SW480 (cell line): ENCODE data around the gene NIT1.
"Not testable (repeated sequence)": the region's sequence is repeated elsewhere in the genome, so short reads cannot be mapped to it uniquely, and the experiment has no call there.

ENCODE experiments used
- DNase-seq: peaks from one replicate; pipeline ENCODE4 v3.0.0-alpha.2; 2016; ENCODE audit warnings: low spot score

Gene NIT1

GRCh38 chr1:161113915-161114314 is 4.0 kb upstream of the NIT1 start:
- no peak for DNase-seq

- DNase-seq: no peak
These were observed 3.3 kb upstream of the NIT1 start for GRCh38 chr1:161114556-161114955.

- peak; percentile 93 for DNase-seq
These were observed 2.7 kb upstream of the NIT1 start for GRCh38 chr1:161115132-161115711.

DNA sequence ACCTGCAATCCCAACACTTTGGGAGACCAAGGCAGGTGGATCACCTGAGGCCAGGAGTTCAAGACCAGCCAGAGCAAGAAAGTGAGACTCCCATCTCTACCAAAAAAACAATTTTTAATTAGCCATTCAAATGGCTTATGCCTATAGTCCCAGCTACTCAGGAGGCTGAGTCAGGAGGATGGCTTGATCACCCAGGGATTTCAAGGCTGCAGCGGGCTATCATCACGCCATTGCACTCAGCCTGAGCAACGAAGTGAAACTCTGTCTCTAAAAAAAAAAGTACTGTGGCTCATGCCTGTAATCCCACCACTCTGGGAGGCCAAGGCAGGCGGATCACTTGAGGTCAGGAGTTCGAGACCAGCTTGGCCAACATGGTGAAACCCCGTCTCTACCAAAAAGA is 1.9 kb upstream of the NIT1 start:
- not testable (repeated sequence) for DNase-seq

GRCh38 chr1:161119092-161119903 is 1.4 kb downstream of the NIT1 start:
- peak; percentile 33 for DNase-seq

DNA sequence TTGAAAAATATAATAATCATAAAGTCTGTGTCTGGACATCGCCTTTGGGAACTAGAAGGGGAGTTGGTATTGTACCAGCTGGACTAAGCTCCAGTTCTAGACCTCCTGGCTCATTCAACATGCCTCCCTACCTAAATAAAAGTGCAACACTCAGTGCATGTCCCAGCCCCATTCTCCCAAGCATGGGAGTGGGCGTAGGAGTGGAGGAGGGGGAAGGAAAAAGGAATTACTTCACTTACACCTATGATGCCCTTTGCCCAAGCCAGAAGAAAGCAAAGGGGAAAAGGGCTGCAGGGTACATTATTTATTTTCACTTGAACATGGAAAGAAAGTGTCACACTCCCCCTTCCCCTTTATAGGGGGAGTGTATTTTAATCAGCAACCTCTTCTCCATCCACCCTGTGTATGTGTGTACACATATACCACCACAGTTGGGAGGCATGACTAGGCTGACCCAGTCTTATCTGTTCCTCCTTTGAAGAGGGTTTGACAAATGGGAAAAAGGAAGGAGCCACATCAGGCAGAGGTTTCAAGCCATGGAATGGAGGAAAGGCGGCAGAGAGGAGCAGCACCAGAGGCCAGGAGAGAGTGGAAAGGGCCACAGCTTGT is 3.2 kb downstream of the NIT1 start:
- no peak for DNase-seq

- DNase-seq: no peak
These were observed 3.9 kb downstream of the NIT1 start for GRCh38 chr1:161121834-161122233.

DNA sequence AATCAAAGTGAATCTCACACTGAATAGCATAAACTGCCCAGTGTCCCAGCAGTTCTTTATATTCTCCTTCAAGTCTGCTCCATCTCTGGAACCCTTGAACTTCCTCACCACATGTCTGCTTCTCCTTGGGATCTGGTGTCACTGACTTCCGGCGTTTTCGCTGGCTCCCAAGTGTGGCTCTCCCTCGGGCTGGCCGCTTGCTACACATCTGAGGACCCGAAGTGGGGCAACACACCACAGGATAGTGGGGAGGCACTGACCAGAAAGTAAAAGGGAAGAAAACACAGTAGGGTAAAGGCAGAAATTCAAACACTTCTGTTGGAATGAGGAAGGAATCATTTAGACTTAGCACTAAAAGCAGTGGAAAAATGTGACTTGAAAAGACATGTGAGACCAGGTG is 5.1 kb downstream of the NIT1 start:
- no peak for DNase-seq

DNA sequence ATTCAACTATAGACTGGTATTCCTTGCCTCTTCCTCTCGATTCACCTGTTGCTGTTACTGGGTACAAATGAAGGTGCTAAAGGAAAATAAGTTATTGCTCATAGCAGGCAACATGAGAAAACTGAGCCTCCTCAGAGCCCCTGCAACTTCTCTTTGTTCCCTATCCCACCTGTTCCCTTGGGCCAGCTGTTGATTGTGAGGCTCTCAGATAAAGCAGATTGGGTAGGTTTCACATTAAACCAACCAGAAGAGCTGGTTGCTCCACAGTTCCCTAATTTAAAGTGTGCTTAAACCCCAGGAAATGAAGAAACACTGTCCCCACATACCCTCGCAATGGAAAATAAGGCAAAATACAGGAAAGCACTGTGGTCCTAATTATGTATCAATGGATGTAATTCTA is 9.7 kb downstream of the NIT1 start:
- DNase-seq: no peak

- no peak for DNase-seq
These were observed 10.9 kb downstream of the NIT1 start for GRCh38 chr1:161128591-161129420.

GRCh38 chr1:161130266-161130665 is 12.4 kb downstream of the NIT1 start:
- DNase-seq: no peak

- no peak for DNase-seq
These were observed 13.9 kb downstream of the NIT1 start for GRCh38 chr1:161131523-161132409.

DNA sequence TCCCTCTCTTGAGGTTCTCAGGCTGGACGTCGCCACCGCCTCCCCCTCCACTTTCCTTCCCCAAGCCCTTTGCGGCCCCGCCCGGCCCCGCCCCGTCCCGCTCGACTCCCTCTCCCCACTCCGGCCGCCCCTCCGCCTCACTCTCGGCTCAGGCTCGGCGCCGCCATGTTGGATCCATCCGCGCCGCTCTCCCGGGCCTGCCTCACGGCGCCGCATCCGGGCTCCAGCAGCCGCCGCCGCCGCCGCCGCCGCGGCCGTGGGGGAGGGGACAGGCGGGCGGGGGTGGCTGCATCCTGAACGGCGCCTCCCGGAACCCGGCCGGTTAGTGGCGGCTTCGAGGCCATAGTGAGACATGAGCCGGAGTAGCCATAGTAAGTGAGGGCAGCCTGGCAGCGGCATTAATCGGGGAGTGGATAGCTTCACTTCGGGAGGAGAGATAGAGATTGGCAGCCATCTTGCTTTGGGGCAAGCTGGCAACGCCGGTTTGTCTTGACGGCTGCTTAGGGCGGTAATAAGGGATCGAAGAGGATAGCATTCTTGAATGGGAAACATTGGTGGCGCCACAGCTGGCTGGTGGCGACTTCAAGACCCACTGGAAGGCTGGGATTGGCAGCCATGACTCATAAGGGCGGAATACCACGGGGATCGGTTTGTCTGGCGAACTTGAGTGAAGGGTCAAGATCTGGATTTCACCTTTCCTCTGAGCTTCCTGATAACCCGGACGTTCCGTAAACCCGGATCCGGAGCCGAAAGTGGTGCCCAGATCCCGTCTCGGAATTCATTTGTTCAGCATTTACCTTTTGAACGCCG is 14.7 kb downstream of the NIT1 start, which contains the start of gene DEDD:
Gene DEDD (minus strand): TSS at position 258 of the 810 bp plus-strand sequence. CDS start 8,205 bp downstream, outside the sequence.
- DNase-seq: peak; percentile 98

DNA sequence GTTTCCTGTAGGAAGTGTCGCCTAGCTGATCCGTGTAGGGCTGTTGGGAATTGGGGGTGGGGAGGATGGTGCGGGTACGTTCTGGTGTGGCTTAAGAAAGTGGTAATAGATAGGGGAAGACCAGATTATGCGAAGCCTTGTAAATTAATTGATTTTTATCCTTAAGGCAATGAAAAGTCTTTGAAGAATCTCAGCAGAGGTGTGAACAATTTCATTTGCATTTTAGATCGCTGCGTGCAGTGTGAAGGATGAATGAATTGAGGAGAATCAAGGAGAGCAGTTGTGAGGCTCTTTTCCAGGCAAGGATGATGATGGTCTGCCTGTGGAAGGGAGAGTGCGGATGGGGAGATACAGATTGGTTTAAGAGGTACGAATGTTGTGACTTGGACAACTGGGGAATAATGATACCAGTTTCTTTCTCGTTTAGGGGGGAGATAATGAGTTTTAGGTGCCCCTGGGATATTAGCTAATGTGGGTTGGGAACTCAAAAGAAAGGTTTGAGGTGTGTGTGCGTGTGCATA is 15.4 kb downstream of the NIT1 start:
- DNase-seq: peak; percentile 36

DNA sequence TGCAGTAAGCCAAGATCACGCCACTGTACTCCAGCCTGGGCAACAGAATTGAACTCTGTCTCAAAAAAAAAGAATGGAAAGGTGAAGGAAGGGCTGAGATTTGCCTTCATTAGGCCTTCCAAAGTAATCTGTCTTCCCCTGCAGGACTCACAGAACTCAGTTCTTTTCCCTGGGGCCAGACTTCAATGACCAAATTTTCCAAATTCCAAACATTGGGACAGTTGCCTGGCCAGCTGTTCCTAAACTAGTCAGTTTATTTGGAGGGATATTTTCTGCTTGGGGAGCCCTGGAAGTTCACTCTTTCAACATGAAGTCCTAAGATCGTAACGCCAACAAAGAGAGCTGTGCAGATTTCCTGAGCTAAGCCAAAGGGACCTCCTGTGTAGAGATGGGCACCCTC is 20.0 kb downstream of the NIT1 start:
- DNase-seq: no peak

- DNase-seq: no peak
These were observed 20.5 kb downstream of the NIT1 start for GRCh38 chr1:161138431-161138830.

DNA sequence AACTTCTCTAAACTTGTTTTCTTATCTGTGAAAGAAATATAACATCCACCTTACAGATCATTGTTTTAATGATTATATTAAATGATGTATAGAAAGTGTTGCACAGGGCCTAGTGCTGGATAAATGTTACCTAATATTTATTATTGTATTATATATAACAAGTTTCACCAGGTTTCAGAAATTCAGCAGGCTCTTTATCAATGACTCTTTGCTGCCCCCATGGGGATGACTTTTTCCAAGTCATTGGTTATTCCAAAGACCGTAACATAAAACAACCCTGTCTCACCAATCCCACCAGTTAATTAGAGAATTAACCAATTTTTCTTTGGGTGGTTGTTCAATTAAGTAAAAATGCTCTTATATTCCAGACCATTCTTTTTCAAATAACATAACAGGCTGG is 21.9 kb downstream of the NIT1 start:
- peak; percentile 32 for DNase-seq

DNA sequence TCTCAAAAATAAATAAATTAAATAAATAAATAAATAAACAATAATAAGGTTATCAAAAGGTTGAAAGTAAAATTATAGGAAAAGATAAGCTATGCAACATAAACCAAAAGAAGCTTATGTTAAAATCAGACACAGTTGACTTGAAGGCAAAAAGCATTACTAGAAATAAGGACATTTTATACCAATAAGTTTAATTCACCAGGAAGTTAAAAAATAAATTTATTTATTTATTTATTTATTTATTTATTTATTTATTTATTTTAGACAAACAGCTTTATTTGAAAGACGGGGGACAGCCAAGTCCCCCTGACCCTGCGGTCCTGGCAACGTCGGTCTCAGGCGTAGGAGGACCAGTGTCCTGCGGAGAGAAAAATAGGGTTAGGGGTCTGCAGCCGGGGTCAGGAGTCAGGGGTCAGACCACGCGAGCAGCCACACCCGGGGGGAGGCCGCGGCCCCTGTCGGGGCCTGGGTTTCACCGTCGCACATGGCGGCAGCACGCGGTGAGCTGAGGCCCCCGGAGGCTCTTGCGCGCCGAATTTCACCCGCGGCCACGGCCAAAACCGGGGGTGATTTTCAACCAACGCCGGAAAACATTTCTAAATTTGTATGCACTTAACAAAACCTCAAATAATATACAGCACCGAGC is 23.0 kb downstream of the NIT1 start:
- no peak for DNase-seq

- no peak for DNase-seq
These were observed 27.9 kb downstream of the NIT1 start for GRCh38 chr1:161145832-161146231.

DNA sequence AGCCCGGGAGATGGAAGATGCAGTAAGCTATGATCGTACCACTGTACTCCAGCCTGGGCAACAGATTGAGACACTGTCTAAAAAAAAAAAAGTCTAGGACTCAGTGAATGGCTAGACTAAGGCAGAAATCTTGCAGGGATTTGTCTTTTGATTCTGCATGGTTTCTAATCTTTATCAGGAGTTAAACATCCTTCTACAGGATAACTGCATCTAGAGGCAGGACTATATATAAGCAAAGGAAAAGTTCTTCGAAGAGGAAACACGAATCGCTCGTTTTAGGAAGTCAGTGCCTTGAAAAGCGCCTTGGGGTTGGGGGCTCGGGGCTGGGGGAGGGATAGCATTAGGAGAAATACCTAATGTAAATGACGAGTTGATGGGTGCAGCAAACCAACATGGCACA is 35.3 kb downstream of the NIT1 start:
- DNase-seq: no peak
